H1 (cell line): ENCODE results near the gene GRAMD4. TPM values are rescaled to one million over a fixed set of nuclear protein-coding genes. Genes with fewer than 3 reads are reported as not detected.
A peak's percentile ranks its signal among the peaks of the same experiment; 100 is the strongest.

Source experiments
- GABPA ChIP-seq: IDR thresholded peaks from 2 replicates; pipeline ENCODE4 v1.6.1; 2011; ENCODE audit warnings: mild to moderate bottlenecking, low read length, moderate library complexity, borderline replicate concordance; ENCODE audit not compliant: insufficient read depth
- NANOG ChIP-seq: IDR thresholded peaks from 2 replicates; pipeline ENCODE4 v1.6.1; 2011; ENCODE audit warnings: low read length, low read depth, mild to moderate bottlenecking, inconsistent platforms; ENCODE audit not compliant: insufficient read depth, poor library complexity, severe bottlenecking
- RAD21 ChIP-seq, 2 experiments: IDR thresholded peaks in 1 of 2; conservative IDR thresholded peaks in 1 of 2; 2 replicates each; pipeline ENCODE4 v1.6.1; 2011; ENCODE audit warnings: low read depth in 2 of 2, low read length in 2 of 2, improper control_type of control experiment in 1 of 2, inconsistent platforms in 1 of 2, mild to moderate bottlenecking in 1 of 2, moderate library complexity in 1 of 2
- polyA plus RNA-seq, 7 experiments: library from polyadenylated mRNA; depleted of rRNA in 3 of 7; stranded (reverse) in 5 of 7; unstranded in 2 of 7; fragments of >200 nt in 5 of 7; fragments of 200-250 nt in 2 of 7; gene quantifications; 1 replicate in 5 of 7; 2 replicates in 1 of 7; 4 replicates in 1 of 7; pipeline versions ENCODE4 v1.2.1 to v1.2.3, GENCODE V29; 2011 to 2013; ENCODE audit warnings: missing spikeins in 2 of 7, mixed read lengths in 2 of 7
- total RNA-seq: library from RNA; stranded (reverse); fragmentation: NEBNext Ultra II Directional; extraction: Animal tissue kit (Norgen Biotek cat#: 25700); gene quantifications from 2 replicates; pipeline ENCODE4 v1.2.1, GENCODE V29; 2021
- TF ChIP-seq, protein P1 (sequence below): fragments of 300-600 bp; sonication (generic); IDR thresholded peaks from 2 replicates; pipeline ENCODE4 v1.7.1; 2012; ENCODE audit warnings: low read length, moderate library complexity, mild to moderate bottlenecking, inconsistent platforms; ENCODE audit not compliant: insufficient replicate concordance
- TF ChIP-seq, protein P2 (sequence below), 3 experiments: IDR thresholded peaks; 1 replicate in 2 of 3; 2 replicates in 1 of 3; pipeline versions ENCODE4 v1.5.1 to v1.6.1; 2011; ENCODE audit warnings: low read length in 3 of 3, mild to moderate bottlenecking in 3 of 3, inconsistent platforms in 2 of 3, low read depth in 1 of 3, moderate library complexity in 1 of 3; ENCODE audit not compliant: insufficient read depth in 1 of 3; ENCODE audit errors: control extremely low read depth in 1 of 3

Gene GRAMD4
- total and polyA plus RNA-seq, 2 of the 8 experiments (the other 6 are each of a cell fraction or from before 2014, with no cell fraction given) = 7.9 to 25.6 TPM

DNA sequence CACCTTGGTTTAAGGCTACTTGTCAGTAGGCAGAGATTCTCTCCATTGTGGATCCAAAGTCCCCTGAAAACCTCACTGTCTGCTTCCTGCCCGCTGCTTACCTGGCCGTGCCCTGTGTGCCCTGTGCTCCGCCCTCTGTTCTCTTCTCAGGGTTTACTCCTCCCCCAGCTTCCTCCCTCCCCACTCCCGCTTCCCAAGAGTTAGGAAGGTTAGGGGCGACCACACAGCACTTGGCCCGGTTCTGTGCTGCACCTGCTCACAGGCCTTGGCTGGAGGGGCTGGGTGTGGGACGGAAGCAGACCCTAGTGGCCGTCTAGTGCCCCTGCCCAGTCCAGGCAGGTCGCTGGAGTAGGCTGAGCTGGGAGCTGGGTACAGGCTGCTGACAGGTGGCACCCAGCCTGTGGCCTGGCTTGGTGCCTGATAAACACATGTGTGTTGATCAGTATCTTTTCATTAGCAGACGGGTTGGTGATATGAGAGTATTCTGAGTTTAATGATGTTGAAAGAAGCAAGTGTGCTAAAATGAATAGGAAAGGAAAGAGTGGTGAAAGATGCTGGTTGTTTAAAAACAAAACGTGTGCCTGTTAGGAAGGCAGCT is 40.5 kb downstream of the GRAMD4 start (continued):
- TF ChIP-seq, protein P1, sequence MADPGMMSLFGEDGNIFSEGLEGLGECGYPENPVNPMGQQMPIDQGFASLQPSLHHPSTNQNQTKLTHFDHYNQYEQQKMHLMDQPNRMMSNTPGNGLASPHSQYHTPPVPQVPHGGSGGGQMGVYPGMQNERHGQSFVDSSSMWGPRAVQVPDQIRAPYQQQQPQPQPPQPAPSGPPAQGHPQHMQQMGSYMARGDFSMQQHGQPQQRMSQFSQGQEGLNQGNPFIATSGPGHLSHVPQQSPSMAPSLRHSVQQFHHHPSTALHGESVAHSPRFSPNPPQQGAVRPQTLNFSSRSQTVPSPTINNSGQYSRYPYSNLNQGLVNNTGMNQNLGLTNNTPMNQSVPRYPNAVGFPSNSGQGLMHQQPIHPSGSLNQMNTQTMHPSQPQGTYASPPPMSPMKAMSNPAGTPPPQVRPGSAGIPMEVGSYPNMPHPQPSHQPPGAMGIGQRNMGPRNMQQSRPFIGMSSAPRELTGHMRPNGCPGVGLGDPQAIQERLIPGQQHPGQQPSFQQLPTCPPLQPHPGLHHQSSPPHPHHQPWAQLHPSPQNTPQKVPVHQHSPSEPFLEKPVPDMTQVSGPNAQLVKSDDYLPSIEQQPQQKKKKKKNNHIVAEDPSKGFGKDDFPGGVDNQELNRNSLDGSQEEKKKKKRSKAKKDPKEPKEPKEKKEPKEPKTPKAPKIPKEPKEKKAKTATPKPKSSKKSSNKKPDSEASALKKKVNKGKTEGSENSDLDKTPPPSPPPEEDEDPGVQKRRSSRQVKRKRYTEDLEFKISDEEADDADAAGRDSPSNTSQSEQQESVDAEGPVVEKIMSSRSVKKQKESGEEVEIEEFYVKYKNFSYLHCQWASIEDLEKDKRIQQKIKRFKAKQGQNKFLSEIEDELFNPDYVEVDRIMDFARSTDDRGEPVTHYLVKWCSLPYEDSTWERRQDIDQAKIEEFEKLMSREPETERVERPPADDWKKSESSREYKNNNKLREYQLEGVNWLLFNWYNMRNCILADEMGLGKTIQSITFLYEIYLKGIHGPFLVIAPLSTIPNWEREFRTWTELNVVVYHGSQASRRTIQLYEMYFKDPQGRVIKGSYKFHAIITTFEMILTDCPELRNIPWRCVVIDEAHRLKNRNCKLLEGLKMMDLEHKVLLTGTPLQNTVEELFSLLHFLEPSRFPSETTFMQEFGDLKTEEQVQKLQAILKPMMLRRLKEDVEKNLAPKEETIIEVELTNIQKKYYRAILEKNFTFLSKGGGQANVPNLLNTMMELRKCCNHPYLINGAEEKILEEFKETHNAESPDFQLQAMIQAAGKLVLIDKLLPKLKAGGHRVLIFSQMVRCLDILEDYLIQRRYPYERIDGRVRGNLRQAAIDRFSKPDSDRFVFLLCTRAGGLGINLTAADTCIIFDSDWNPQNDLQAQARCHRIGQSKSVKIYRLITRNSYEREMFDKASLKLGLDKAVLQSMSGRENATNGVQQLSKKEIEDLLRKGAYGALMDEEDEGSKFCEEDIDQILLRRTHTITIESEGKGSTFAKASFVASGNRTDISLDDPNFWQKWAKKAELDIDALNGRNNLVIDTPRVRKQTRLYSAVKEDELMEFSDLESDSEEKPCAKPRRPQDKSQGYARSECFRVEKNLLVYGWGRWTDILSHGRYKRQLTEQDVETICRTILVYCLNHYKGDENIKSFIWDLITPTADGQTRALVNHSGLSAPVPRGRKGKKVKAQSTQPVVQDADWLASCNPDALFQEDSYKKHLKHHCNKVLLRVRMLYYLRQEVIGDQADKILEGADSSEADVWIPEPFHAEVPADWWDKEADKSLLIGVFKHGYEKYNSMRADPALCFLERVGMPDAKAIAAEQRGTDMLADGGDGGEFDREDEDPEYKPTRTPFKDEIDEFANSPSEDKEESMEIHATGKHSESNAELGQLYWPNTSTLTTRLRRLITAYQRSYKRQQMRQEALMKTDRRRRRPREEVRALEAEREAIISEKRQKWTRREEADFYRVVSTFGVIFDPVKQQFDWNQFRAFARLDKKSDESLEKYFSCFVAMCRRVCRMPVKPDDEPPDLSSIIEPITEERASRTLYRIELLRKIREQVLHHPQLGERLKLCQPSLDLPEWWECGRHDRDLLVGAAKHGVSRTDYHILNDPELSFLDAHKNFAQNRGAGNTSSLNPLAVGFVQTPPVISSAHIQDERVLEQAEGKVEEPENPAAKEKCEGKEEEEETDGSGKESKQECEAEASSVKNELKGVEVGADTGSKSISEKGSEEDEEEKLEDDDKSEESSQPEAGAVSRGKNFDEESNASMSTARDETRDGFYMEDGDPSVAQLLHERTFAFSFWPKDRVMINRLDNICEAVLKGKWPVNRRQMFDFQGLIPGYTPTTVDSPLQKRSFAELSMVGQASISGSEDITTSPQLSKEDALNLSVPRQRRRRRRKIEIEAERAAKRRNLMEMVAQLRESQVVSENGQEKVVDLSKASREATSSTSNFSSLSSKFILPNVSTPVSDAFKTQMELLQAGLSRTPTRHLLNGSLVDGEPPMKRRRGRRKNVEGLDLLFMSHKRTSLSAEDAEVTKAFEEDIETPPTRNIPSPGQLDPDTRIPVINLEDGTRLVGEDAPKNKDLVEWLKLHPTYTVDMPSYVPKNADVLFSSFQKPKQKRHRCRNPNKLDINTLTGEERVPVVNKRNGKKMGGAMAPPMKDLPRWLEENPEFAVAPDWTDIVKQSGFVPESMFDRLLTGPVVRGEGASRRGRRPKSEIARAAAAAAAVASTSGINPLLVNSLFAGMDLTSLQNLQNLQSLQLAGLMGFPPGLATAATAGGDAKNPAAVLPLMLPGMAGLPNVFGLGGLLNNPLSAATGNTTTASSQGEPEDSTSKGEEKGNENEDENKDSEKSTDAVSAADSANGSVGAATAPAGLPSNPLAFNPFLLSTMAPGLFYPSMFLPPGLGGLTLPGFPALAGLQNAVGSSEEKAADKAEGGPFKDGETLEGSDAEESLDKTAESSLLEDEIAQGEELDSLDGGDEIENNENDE = no peak
- TF ChIP-seq NANOG = no peak
- TF ChIP-seq RAD21 (IDR thresholded peaks at IDR 0.05 in 1 of 2, conservative IDR thresholded peaks at IDR 0.05 in 1 of 2; ENCODE audit: low read depth in 2 of 2, low read length in 2 of 2) = peak; percentile 30 to 38; a peak in 2 of 4 replicates
- TF ChIP-seq GABPA = 0 out of 2 replicates have a peak, but pooled peaks have one; percentile 35
- TF ChIP-seq, protein P2, sequence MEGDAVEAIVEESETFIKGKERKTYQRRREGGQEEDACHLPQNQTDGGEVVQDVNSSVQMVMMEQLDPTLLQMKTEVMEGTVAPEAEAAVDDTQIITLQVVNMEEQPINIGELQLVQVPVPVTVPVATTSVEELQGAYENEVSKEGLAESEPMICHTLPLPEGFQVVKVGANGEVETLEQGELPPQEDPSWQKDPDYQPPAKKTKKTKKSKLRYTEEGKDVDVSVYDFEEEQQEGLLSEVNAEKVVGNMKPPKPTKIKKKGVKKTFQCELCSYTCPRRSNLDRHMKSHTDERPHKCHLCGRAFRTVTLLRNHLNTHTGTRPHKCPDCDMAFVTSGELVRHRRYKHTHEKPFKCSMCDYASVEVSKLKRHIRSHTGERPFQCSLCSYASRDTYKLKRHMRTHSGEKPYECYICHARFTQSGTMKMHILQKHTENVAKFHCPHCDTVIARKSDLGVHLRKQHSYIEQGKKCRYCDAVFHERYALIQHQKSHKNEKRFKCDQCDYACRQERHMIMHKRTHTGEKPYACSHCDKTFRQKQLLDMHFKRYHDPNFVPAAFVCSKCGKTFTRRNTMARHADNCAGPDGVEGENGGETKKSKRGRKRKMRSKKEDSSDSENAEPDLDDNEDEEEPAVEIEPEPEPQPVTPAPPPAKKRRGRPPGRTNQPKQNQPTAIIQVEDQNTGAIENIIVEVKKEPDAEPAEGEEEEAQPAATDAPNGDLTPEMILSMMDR (IDR thresholded peaks at IDR 0.05; ENCODE audit: control extremely low read depth in 1 of 3, insufficient read depth in 1 of 3, low read depth in 1 of 3, low read length in 3 of 3) = peak; percentile 6 to 41 (median 30); a peak in 2 of 4 replicates
